HG03432 (cell line): ENCODE data around the gene RBM47.
"Not testable (repeated sequence)": the region's sequence is repeated elsewhere in the genome, so short reads cannot be mapped to it uniquely, and the experiment has no call there.

Source experiments
- ATAC-seq: cut with Tn5 transposase; IDR thresholded peaks from one replicate; pipeline ENCODE4 v1.9.1; 2021; ENCODE audit warnings: mild to moderate bottlenecking, moderate library complexity; ENCODE audit not compliant: unreplicated experiment

RBM47 gene

DNA sequence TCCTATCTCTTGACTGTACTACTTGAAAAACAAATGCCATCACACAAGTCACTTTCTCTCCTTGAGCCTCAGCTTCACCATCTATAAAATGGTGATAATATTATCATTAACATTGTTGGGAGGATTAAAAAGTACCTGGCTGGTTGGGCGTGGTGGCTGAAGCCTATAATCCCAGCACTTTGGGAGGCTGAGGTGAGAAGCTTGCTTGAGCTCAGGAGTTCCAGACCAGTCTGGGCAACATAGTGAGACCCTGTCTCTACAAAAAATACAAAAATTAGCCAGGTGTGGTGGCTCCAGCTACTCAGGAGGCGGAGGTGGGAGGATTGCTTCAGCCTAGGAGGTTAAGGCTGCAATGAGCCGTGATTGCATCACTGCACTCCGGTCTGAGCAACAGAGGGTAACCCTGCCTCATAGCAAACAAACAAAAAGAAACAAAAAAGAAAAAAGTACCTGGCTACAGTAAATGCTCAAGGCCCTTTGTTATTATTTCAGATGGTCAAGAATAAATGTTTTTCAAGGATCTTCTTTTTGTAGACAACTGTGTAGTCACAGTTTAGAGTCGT is 174.2 kb downstream of the RBM47 start:
- ATAC-seq = no peak

DNA sequence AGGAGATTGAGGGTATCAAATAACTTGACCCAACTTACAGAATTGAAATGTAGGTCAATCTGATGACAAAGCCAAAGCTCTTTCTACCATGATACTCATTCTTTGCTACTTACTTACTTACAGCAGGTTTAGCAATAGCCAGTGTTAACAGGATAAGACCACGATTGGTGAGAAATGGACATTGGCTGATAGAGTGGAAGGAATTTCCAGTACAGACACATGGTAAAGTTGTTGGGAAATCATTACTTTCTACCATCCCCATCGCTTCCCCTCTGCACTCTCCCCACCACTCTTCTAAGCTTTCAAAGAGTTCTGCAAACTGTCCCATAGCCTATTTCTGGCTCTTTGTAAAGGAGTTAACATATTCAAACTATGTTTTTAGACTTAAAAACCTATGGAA is 174.8 kb downstream of the RBM47 start:
- no peak for ATAC-seq

DNA sequence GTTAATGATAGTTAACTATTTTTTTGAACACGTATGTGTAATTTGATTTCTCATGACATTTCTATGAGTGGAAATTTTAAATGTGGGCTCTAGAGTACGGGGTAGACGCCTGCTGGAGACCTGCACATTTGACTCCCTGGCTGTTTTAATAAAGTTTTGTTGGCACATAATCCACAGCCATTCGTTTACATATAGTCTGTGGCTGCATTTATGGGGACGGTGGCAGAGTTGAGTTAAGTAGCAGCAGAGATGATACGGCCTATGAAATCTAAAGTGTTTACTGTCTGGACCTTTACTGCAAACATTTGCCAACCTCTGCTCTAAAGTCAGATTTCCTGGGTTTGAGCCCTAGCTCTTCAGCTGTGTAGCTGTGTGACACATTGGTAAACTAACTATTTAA is 175.8 kb downstream of the RBM47 start:
- ATAC-seq = no peak

DNA sequence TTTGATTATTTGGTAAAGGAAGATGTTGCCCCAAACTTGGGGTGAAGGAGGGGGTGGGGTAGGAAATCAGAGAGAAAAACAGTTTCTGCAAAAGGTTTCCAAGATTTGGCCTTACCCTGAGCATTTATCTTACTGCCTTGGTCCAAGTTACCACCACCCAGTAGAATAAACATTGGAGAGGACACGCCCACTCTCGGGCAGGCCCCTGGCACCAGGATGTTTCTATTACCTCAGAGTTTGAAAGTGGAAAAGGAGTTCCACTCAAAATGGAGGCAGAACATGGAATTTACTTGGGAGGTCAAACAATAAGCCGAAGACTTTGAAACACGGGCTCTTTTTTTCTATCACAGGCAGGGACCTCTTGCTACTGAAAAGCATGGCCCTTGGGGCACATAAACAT is 180.8 kb downstream of the RBM47 start:
- no peak for ATAC-seq

DNA sequence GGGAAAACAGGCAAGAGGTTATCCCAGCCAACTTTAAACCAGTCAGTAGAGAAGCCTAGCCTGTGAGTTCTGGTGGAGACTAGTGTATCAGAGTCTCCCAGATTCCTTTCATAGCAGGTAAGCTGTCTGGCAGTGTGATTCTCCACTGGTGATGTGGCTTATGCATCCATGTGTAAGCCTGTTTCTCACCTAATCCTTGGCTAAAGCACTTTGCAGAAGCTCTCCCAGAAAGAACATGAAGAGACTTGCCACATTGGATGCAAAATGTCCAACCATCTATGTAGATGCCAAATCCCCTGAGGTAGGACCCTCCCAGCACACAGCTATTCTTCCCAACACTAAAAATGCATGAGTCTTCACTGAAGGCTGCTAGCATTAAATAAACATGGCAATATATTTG is 182.8 kb downstream of the RBM47 start:
- ATAC-seq = no peak

DNA sequence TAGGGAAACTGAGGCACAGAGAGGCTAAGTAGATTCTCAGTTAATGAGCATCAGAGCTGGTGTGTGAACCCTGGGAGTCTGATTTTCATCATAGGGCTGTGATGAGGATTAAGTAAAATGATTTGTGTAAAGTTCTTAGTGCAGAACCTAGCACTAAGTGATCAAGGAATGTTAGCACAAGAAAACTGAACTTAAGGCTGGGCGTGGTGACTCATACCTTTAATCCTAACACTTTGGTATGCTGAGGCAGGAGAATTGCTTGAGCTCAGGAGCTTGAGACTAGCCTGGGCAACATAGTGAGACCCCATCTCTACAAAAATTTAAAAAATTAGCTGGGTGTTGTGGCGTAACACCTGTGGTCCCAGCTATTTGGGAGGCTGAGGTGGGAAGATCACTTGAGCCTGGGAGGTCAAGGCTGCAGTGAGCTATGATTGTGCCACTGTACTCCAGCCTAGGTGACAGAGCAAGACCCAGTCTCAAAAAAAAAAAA is 183.4 kb downstream of the RBM47 start:
- ATAC-seq = not testable (repeated sequence)

DNA sequence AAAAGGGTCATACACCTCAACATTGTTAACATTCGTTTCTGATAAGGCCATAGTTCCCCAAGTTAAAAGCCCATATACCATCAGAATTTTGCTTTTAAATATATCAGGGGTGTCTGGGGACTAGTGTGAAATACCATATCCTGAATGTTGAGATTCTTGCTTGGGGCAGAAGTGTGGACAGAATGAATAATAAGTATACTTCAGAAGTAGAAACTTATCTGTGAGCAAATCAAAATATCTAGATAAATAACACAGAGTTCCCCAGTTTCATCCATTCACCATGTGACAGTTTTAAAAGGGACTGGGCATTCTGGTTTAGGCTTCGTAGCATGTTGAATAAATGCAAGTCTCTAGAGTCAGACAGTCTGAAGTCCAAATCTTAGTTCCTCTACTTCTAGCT is 184.0 kb downstream of the RBM47 start:
- no peak for ATAC-seq

DNA sequence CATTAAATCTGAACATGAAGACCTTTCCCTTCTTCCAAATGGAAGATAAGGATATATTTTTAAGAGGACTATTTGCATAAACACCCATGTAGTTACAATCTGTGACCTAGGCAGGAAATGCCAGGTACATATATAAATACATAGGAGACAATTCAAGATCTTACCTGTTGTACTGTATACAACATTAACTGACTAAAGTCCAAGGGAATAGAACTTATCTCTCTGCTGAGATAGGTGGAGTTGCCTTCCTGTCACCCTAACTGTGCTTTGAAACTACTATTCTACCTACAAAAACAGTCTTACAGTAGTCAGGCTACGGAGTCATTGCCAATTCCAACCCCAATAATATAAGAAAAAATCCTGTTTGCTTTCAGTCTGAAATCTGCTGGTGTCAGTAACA is 188.2 kb downstream of the RBM47 start:
- ATAC-seq = no peak

DNA sequence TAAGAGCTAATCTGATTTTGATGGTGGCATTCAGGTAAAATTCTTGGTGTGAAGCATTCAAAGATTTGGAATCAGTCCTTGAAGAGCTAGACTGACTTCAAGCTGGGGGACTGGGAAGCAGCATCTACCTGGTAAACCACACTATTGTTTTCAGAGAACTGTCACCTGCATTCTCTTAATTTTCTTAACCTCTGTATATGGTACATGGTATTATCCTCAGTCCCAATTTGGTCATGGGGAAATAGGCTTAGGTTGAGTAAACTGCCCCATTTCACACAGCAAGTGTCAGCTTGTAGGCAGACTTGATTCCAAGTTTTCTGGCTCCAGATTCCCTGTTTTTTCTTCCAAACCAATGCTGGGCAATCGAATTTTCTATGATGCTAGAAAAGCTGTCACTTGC is 190.1 kb downstream of the RBM47 start:
- no peak for ATAC-seq

DNA sequence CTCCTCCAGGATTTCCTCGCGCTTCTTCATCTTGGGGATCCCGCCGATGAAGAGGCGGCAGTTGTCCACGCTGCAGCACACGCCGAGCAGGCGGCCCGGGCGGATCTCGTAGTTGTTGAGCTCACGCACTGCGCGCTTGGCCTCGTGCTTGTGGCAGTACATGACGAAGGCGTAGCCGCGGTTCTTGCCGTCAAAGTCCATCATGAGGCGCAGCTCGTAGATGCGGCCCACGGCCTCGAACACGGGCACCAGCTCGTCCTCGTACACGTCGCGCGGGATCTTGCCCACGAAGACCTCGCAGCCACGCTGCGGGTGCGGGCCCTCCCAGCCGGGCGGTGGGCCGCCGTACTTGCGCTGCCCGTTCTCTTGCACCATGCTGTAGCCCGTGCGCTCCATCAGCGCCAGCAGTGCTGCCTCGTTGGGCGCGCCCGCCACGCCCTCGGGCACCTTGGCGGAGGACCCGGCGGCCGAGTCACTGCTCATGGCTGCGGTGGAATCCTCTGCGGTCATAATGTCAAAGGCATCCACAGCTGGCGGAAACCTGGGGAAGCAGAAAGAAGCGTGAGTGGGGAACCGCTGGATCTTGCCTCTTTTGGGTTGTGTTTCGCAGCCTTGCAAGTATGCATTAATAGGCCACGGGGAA is 191.2 kb downstream of the RBM47 start:
- ATAC-seq = no peak

DNA sequence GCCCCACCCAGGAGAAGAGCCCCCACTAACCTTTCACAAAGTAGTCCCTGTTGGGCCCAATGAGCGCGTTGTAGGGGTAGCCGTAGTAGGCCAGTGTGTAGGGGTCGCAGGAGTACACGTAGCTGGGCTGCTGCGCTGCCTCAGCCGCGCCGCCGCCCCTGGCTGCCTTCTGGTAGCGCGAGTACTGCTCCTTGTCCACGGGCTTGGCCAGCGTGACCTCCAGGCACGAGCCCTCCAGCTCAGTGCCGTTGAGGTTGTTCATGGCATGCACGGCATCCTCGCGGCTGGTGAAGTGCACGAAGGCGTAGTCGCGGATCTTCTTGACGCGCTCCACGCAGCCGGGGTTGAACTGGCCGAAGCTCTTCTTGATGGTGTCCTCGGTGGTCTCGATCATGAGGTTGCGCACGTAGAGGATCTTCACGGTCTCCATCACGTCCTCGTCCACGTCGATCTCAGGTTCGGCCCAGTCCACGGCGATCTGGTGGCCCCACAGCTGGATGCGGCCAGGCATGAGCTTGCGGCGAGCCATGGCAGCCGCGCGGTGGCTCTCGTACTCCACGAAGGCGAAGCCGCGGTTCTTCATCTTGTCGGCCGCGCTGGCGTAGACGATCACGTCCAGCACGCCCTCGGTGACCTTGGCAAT is 191.8 kb downstream of the RBM47 start:
- no peak for ATAC-seq

DNA sequence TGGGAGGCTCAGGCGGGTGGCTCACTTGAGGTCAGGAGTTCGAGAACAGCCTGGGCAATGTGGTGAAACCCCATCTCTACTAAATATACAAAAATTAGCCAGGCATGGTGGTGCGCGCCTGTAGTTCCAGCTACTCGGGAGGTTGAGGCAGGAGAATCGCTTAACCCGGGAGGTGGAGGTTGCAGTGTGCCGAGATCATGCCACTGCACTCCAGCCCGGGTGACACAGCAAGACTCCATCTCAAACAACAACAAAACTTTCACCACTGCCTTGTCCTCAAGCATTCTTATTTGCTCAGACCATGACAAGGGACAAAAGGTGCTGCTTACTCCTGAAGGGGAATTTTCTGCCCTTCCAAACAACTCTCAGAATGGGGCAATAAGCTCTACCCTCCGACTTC is 194.4 kb downstream of the RBM47 start:
- not testable (repeated sequence) for ATAC-seq

DNA sequence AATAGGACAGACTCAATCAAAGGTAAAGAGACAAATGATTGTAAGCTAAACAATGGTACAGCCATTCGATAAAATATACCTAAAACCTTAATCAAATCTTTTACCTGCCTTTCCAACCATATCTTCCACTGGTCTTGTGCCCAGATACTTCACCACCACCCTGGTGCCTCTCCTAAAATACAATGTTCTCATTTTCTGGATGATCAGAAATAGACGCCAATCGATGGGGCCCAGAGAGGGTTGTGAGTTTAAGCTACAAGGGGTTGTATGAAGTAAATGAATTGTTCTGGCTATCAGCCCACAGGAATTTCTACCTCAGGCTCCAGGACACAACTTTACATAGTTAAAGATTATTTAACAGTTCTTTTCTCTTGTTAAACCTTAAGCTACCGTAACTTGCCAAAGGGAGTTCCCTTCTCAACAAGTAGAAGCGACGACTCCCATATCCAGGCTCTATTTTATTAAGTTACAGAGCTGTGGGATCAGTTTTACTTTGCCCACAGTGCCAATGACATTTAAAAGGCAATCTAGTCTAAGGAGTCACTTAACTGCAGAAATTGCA is 195.5 kb downstream of the RBM47 start:
- no peak for ATAC-seq

DNA sequence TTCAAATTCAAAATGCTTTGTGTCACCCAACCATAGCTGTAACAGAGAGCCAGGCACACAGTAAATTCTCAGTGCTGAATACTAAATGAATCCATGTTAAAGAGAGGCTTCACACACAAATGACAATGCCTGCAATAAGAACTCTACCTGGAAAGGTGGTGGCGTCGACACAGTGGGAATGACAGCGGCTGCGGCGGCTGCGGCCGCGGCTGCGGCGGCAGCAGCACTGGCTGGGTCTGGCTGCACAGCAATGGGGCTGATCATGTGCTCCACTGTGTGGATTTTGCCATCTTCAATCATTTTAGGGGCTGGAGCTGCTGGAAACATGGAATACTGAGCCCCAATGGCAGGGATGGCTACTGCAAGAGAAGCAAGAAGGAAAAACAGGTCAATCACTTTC is 197.2 kb downstream of the RBM47 start:
- no peak for ATAC-seq

DNA sequence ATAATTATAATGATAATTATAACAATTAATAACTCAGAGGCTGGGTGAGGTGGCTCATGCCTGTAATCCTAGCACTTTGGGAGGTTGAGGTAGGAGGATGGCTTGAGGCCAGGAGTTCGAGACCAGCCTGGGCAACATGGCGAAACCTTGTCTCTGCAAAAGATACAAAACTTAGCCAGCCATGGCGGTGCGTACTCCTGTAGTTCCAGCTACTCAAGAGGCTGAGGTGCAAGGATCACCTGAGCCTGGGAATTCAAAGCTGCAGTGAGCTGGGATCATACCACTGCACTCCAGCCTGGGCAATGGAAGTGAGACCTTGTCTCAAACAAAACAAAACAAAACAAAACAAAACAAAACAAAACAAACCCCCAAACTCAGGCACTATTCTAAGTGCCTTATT is 201.8 kb downstream of the RBM47 start:
- not testable (repeated sequence) for ATAC-seq

DNA sequence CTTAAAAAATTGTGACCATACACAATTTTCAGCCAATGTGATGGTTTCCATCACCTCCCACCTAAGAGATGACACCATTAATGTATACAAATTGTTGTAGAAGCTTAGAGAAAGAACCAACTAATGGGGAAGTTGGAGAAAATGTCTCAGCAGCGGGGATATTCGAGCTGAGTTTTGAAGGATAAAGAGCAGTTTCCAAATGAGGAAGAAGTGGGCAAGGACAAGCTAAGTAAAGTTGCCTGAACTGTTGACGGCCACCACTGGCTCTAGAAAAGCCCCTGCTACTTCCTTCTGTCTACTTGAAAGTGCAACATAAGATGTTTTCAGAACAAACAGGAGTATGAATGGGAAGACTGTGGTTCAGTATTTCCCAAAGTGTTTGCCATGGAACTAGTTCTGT is 202.5 kb downstream of the RBM47 start:
- no peak for ATAC-seq

DNA sequence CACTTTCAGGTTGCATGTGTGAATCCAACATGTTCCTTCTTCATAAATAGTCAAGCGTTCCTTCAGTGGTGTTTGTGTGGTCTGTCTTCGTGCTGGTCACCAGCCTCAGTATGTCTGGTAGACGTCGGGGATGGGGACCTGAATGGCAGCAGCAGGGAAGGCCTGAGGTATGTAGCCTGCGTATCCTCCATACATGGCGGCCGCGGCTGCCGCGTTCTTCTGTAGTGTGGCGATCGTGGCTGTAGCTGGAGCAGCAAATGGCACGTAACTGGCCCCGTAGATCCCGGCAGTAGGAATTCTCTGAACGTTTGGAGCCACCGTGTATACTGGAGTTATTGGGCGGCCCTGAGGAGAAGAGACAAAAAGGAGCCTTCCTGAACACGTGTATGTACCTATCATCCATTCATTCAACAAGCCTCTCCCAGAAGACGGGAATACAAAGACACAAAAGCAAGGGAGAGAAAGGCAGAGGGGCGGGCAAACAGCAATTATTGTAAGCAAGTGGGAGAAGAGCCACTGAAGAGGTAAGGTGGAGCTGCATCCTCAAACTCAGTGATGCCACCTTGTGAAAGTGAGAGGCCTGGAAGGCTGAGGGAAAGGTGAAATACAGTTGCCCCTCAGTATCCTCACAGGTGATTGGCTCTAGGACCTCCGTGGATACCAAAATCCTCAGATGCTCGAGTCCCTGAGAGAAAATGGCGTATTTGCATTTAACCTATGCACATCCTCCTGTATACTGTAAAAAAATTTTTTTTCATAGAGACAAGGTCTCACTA is 203.7 kb downstream of the RBM47 start:
- no peak for ATAC-seq

DNA sequence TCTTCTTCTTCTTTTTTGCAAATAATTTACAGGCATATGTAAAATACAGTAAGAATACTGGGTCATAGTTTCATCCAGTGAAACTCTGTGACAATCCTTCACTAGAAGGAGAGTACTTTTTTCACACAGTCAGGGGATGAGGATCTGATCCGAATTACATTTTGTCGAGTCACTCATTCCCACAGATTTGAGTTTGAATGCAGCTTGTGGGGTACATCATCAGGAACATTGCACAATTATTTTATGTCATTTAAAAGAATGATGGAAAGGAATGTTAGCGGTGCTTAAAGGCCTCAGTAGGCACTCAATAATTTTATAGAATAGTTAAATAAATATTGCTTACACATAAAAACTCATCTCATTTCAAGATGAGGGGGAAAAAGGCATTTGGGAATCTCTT is 205.9 kb downstream of the RBM47 start:
- ATAC-seq = no peak

DNA sequence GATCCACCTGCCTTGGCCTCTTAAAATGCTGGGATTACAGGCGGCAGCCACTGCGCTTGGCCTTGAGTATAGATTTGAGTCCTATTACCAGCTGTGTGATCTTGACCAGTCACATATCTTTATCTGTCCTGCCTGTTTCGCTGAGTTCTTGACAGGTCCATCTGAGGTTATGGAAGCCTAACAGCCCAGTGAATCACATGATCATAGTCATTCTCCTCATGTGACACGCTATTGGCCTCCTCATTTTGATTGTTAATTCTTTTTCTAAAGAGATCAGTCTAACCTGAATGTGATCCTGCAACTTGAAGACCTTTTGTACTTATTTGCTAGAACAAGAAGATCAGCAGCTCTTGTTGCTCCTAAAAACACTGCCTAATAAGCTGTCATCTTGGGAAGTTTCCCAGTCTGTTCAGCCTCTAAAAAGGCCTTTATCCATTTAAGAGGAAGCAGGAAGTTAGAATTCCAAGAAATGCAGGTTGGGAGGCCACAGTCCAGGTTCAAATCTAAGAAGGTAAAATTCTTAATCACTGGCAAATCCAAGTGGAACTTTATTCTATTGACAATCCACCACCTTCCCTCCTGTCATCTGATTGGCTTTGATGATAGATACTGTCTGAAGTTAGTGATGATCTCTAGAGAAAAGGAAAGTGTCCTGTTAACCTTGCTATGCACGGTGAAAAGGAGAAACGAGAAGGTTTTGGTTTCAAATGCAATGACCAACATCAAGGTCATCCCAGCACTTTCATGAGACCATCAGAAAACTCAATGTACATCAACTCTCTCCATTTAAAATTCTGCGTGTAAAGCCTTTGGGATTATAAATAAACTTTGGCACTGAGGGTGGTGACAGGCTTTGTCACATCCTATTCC is 207.6 kb downstream of the RBM47 start:
- peak; percentile 50 for ATAC-seq

DNA sequence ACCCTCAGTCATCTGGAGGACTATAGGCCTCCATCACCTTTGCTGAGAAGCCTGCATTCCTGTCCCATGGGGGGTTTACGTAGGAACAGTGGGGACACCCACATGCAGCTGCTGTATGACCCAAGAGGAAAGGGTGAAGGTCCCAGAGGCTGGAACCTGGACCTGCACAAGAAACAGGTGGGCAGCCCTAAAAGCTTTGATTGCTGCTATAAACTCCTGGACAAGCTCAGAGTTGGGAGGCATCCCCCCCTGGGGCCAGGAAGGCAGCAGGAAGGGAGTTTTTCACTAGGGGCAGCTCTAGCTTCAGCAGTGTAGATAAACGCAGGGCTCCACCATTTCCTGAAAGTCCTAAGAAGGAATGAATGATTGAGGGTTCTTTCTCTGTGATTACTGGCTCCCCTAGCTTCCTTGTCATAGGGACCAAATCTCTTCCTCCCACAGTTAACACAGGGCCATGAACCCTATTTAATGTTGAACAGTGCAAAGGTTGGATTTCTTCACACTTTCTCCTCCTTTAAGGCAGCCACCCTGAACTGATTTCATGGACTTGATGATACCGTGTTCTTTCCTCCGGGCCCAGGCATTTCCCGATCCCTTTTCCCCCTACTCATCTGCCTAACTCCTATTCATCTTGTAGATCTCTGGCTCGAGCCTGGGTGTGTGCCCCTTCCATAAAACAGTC is 210.3 kb downstream of the RBM47 start:
- ATAC-seq = no peak
